ENCODE data around the gene PTOV1.

- TF ChIP-seq CTCF (IDR thresholded peaks at IDR 0.05): no peak
- no peak for TF ChIP-seq POLR2A (IDR thresholded peaks at IDR 0.05)
These were observed 12.4 kb downstream of the PTOV1 start for GRCh38 chr19:49863254-49863934.

Measured in testis (tissue), 2 donors.